Suprapubic skin (tissue), 4 donors: Measurements from ENCODE around the gene BDNF. TPM values are rescaled to one million over a fixed set of nuclear protein-coding genes. Genes with fewer than 3 reads are reported as not detected.
A peak's percentile ranks its signal among the peaks of the same experiment; 100 is the strongest.

Experiments used
- DNase-seq, 2 donors: peaks; one replicate each; pipeline ENCODE4 v3.0.0-alpha.2; 2019; ENCODE audit warnings: low spot score in 2 of 2
- H3K27ac ChIP-seq: fragments of 200-600 bp; sonication (generic); one replicate; pipeline ENCODE4 v1.5.1; 2019
- H3K27me3 ChIP-seq: fragments of 200-600 bp; sonication (generic); one replicate; pipeline ENCODE4 v1.5.1; 2019
- H3K36me3 ChIP-seq: fragments of 200-600 bp; sonication (generic); one replicate; pipeline ENCODE4 v1.5.1; 2019
- H3K4me1 ChIP-seq: fragments of 200-600 bp; sonication (generic); one replicate; pipeline ENCODE4 v1.5.1; 2019
- H3K4me3 ChIP-seq: fragments of 200-600 bp; sonication (generic); one replicate; pipeline ENCODE4 v1.5.1; 2019; ENCODE audit warnings: mild to moderate bottlenecking
- H3K9me3 ChIP-seq: fragments of 200-600 bp; sonication (generic); one replicate; pipeline ENCODE4 v1.5.1; 2019
- CTCF ChIP-seq, 2 donors: fragments of 200-600 bp in 1 of 2; fragments of 450-650 bp in 1 of 2; sonication (generic) in 1 of 2; IDR thresholded peaks; one replicate each; pipeline ENCODE4 v1.5.1; 2016 to 2019; ENCODE audit warnings: antibody characterized with exemption in 2 of 2, mild to moderate bottlenecking in 1 of 2, moderate library complexity in 1 of 2
- EP300 ChIP-seq: sonication (generic); formaldehyde crosslinking; IDR thresholded peaks from one replicate; pipeline ENCODE4 v1.6.1; 2017; ENCODE audit warnings: antibody characterized with exemption
- POLR2A ChIP-seq, 2 donors: fragments of 450-650 bp; IDR thresholded peaks; one replicate each; pipeline ENCODE4 v1.6.1; 2017; ENCODE audit warnings: antibody characterized with exemption in 2 of 2, mild to moderate bottlenecking in 2 of 2, moderate library complexity in 2 of 2
- POLR2AphosphoS5 ChIP-seq, 3 donors: sonication (generic); formaldehyde crosslinking; IDR thresholded peaks; one replicate each; pipeline ENCODE4 v1.6.1; 2017; ENCODE audit warnings: antibody characterized with exemption in 3 of 3
- WGBS: methylation state at CpG from one replicate; pipeline ENCODE4 v1.1.5; 2018; 5-methylcytosine and 5-hydroxymethylcytosine counted together
- total RNA-seq, 4 donors: library from RNA; depleted of rRNA; stranded (reverse); fragments of >200 nt; gene quantifications; one replicate each; pipeline ENCODE4 v1.1.0, GENCODE V29; 2016

The BDNF gene
- total RNA-seq, 4 donors from 2014 or later = 0.17 to 2.0 (median 0.54) TPM

DNA sequence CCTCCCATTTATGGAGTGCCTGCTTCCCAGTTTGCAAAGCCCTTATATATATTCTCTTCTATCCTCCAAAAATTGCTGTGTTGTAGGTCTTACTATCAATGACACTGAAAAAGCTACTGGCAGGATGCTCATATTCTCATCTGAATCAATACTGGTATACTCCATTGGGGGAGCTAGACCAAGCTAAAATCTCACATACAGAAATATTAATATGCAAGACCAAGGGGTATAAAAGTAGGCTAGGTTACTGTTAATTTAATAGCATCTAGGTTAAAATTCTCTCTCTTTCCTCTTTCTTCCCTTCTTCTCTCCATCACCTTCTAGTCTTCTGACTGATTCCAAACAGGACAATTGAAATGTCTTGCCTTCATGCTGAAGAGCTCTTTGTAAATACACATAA lies 17.1 kb upstream of the BDNF start:
- H3K9me3 ChIP-seq = no peaks in the 10 kb centered on the region
- no peak overlapping the region for H3K4me3 ChIP-seq
- H3K4me1 ChIP-seq = peaks cover 28% of the 10 kb centered on the region
- no peak overlapping the region for H3K27ac ChIP-seq
- no peaks in the 10 kb centered on the region for H3K36me3 ChIP-seq
- TF ChIP-seq CTCF (IDR thresholded peaks at IDR 0.05) = peak in 1 of 2 donors; percentile 5
- TF ChIP-seq POLR2A (IDR thresholded peaks at IDR 0.05) = no peak
- no peak for DNase-seq
- peaks cover 74% of the 10 kb centered on the region for H3K27me3 ChIP-seq

DNA sequence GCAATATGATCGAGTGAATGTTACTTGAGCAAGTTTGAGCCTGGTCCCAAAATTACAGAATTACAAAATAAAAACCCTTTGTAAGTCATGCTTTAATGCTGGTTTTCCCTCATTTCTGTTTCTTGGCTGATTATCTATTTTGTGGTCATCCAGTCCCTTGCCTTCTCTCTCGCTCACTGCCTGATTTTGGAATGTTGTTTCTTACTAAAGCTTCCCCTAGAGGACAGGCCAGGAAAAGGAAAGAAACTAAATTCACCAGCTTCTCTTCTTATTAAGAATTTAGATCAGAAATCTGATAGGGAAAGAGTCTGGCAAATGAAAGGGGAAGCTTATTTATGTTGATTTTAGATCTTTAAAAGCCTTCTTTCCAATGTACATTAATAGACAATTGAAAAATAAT lies 16.6 kb upstream of the BDNF start:
- peaks cover 22% of the 10 kb centered on the region for H3K4me1 ChIP-seq
- H3K27me3 ChIP-seq = peaks cover 70% of the 10 kb centered on the region
- 24% methylated on average over 2 of the region's 2 CpGs for WGBS
- no peaks in the 10 kb centered on the region for H3K9me3 ChIP-seq
- DNase-seq = no peak
- H3K27ac ChIP-seq = no peak overlapping the region
- no peak overlapping the region for H3K4me3 ChIP-seq
- H3K36me3 ChIP-seq = no peaks in the 10 kb centered on the region
- TF ChIP-seq POLR2AphosphoS5 (IDR thresholded peaks at IDR 0.05) (no peak), EP300 (no peak), CTCF (IDR thresholded peaks at IDR 0.05) (no peak), POLR2A (IDR thresholded peaks at IDR 0.05) (no peak)

DNA sequence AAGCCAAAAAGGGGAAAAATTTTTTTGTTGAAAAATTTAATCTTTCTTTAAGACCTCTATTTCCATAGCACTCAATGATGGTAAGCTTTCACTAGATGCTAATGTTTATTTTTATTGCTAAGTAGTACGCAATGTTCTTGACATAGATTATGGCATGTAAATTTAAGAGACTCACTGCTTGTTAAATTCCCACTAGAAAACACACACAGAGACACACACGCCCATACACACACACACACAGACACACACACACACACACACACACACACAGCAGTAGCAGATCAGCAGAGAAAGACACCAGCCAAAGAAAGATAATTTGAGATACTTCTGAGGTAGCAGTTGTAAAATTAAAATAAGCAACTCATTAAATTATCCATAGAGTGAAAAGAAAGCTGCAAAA lies 16.0 kb upstream of the BDNF start:
- Histone ChIP-seq H3K4me1 (peaks cover 17% of the 10 kb centered on the region), H3K27ac (no peak overlapping the region), H3K4me3 (no peak overlapping the region), H3K9me3 (no peaks in the 10 kb centered on the region), H3K27me3 (peaks cover 65% of the 10 kb centered on the region), H3K36me3 (no peaks in the 10 kb centered on the region)
- WGBS = 82% methylated on average over 2 of the region's 2 CpGs
- TF ChIP-seq POLR2AphosphoS5 (IDR thresholded peaks at IDR 0.05) (no peak), EP300 (no peak), POLR2A (IDR thresholded peaks at IDR 0.05) (no peak), CTCF (IDR thresholded peaks at IDR 0.05) (no peak)
- DNase-seq = no peak

DNA sequence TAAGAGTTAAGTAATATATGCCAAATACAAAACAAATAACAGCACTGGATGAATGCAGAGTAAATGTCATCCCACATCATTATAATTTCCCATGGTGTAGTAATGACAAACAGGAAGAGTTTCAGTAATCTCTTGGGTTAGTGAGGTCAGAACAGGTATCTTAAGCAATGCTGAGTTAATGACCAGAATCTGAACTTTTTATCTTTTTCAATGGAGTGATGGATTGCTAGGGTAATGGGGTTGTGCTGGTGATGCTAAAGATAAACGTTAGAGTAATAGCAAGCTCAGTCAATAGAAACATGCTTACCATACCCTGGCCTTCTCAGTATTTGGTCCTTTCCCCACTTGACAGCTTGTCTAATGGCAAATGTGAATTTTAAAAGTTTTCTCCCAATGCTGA lies 11.5 kb upstream of the BDNF start:
- H3K36me3 ChIP-seq = no peaks in the 10 kb centered on the region
- 21% methylated on average over 1 of the region's 1 CpG for WGBS

DNA sequence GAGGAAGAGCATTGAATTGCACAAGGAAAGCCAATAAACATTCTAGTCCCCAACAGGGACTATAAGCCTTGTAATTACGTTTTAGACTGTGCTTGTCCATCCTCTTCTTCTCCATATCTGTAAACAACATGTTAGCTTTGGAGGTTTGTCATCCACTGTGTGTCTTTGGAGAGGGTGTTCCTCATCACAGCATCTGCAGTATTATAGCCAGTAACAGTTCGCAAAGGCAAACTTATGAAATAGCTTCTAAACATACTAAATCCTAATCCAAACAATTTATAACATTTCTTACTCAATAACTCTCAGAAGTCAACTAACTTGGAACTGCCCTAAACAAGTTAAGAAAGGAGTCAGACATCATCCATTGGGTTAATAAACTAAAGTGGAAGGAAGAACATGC lies 10.3 kb upstream of the BDNF start:
- Histone ChIP-seq H3K9me3 (no peaks in the 10 kb centered on the region), H3K4me1 (no peaks in the 10 kb centered on the region), H3K4me3 (no peak overlapping the region), H3K36me3 (no peaks in the 10 kb centered on the region), H3K27ac (no peak overlapping the region), H3K27me3 (peaks cover 20% of the 10 kb centered on the region)
- WGBS = 73% methylated on average over 2 of the region's 2 CpGs
- DNase-seq = no peak
- TF ChIP-seq EP300 (no peak), POLR2A (IDR thresholded peaks at IDR 0.05) (no peak), POLR2AphosphoS5 (IDR thresholded peaks at IDR 0.05) (no peak), CTCF (IDR thresholded peaks at IDR 0.05) (no peak)

More for the DNA sequence above, 11.5 kb upstream of the BDNF start:
- H3K4me1 ChIP-seq = no peaks in the 10 kb centered on the region
- H3K27me3 ChIP-seq = peaks cover 21% of the 10 kb centered on the region
- no peak overlapping the region for H3K4me3 ChIP-seq
- no peak for DNase-seq
- TF ChIP-seq CTCF (IDR thresholded peaks at IDR 0.05) (no peak), POLR2A (IDR thresholded peaks at IDR 0.05) (no peak), POLR2AphosphoS5 (IDR thresholded peaks at IDR 0.05) (no peak), EP300 (no peak)
- H3K27ac ChIP-seq = no peak overlapping the region
- no peaks in the 10 kb centered on the region for H3K9me3 ChIP-seq
